Measurements from ENCODE around the gene LILRB2. TPM values are rescaled to one million over a fixed set of nuclear protein-coding genes. Genes with fewer than 3 reads are reported as not detected.
"Not testable (repeated sequence)": the region's sequence is repeated elsewhere in the genome, so short reads cannot be mapped to it uniquely, and the experiment has no call there.

The LILRB2 gene
- total RNA-seq, 1 donor from 2014 or later, result not detected

- no peak for DNase-seq (ENCODE audit: low spot score)
Measured at GRCh38 chr19:54273821-54274220, 7.1 kb downstream of the LILRB2 start.

- DNase-seq (ENCODE audit: low spot score), result not testable (repeated sequence)
Measured at GRCh38 chr19:54272181-54272580, 8.7 kb downstream of the LILRB2 start.

GRCh38 chr19:54271587-54271986 is 9.3 kb downstream of the LILRB2 start:
- DNase-seq (ENCODE audit: low spot score), result not testable (repeated sequence)

GRCh38 chr19:54271106-54271505 is 9.8 kb downstream of the LILRB2 start:
- peak; percentile 13 for DNase-seq (ENCODE audit: low spot score)

- no peak for DNase-seq (ENCODE audit: low spot score)
Measured at GRCh38 chr19:54268936-54269335, 12.0 kb downstream of the LILRB2 start.

GRCh38 chr19:54266133-54266532 is 14.8 kb downstream of the LILRB2 start:
- DNase-seq (ENCODE audit: low spot score), result peak; percentile 55

- no peak for DNase-seq (ENCODE audit: low spot score)
Measured at GRCh38 chr19:54262470-54262869, 18.4 kb downstream of the LILRB2 start.

GRCh38 chr19:54262066-54262465 is 18.8 kb downstream of the LILRB2 start:
- DNase-seq (ENCODE audit: low spot score), result no peak

- DNase-seq (ENCODE audit: low spot score), result no peak
Measured at GRCh38 chr19:54257116-54257480, 23.8 kb downstream of the LILRB2 start, which contains the start of gene LILRB5. TSS of gene LILRB5 (minus strand) at chr19:54257273. CDS start at chr19:54257193, 80 bp downstream.

GRCh38 chr19:54256250-54257115 is 24.4 kb downstream of the LILRB2 start:
- DNase-seq (ENCODE audit: low spot score), result no peak

- no peak for DNase-seq (ENCODE audit: low spot score)
Measured at GRCh38 chr19:54255105-54255775, 25.7 kb downstream of the LILRB2 start.

GRCh38 chr19:54254195-54254906 is 26.6 kb downstream of the LILRB2 start:
- DNase-seq (ENCODE audit: low spot score), result no peak

- DNase-seq (ENCODE audit: low spot score), result no peak
Measured at GRCh38 chr19:54253331-54254194, 27.3 kb downstream of the LILRB2 start.

GRCh38 chr19:54252845-54253244 is 28.1 kb downstream of the LILRB2 start:
- no peak for DNase-seq (ENCODE audit: low spot score)

GRCh38 chr19:54252243-54252642 is 28.7 kb downstream of the LILRB2 start:
- no peak for DNase-seq (ENCODE audit: low spot score)

- peak; percentile 42 for DNase-seq (ENCODE audit: low spot score)
Measured at GRCh38 chr19:54248016-54248601, 32.8 kb downstream of the LILRB2 start.

GRCh38 chr19:54247106-54247930 is 33.6 kb downstream of the LILRB2 start:
- DNase-seq (ENCODE audit: low spot score), result no peak

GRCh38 chr19:54245936-54246335 is 35.0 kb downstream of the LILRB2 start:
- no peak for DNase-seq (ENCODE audit: low spot score)

GRCh38 chr19:54243809-54244208 is 37.1 kb downstream of the LILRB2 start:
- not testable (repeated sequence) for DNase-seq (ENCODE audit: low spot score)

GRCh38 chr19:54242646-54243045 is 38.3 kb downstream of the LILRB2 start, which contains the start of gene LILRA6:
TSS of gene LILRA6 (minus strand) at chr19:54242790.
- DNase-seq (ENCODE audit: low spot score), result not testable (repeated sequence)
